Lower lobe of right lung (tissue), 2 donors: Measurements from ENCODE around the gene PLS3. TPM values are rescaled to one million over a fixed set of nuclear protein-coding genes. Genes with fewer than 3 reads are reported as not detected.
"Not testable (repeated sequence)": the region's sequence is repeated elsewhere in the genome, so short reads cannot be mapped to it uniquely, and the experiment has no call there.

ENCODE experiments used
- ATAC-seq, 2 donors: fragments of 200-7000 bp; cut with Tn5 transposase; one replicate each; pipeline ENCODE4 v1.9.1; 2020 to 2022; ENCODE audit warnings: mild to moderate bottlenecking in 2 of 2, moderate library complexity in 2 of 2
- DNase-seq: peaks from one replicate; pipeline ENCODE4 v3.0.0-alpha.2; 2020
- H3K27ac ChIP-seq: fragments of 200-600 bp; one replicate; pipeline ENCODE4 v1.8.0; 2022
- H3K27me3 ChIP-seq: fragments of 200-600 bp; one replicate; pipeline ENCODE4 v1.8.0; 2022; ENCODE audit warnings: low read depth
- H3K36me3 ChIP-seq: fragments of 200-600 bp; one replicate; pipeline ENCODE4 v1.8.0; 2022; ENCODE audit warnings: mild to moderate bottlenecking
- H3K4me1 ChIP-seq: fragments of 200-600 bp; one replicate; pipeline ENCODE4 v1.8.0; 2022
- H3K4me3 ChIP-seq: fragments of 200-600 bp; one replicate; pipeline ENCODE4 v1.8.0; 2022; ENCODE audit warnings: mild to moderate bottlenecking
- H3K9me3 ChIP-seq: fragments of 200-600 bp; one replicate; pipeline ENCODE4 v1.8.0; 2022
- CTCF ChIP-seq: fragments of 200-600 bp; IDR thresholded peaks from one replicate; pipeline ENCODE4 v1.8.0; 2022; ENCODE audit warnings: antibody characterized with exemption, mild to moderate bottlenecking
- intact Hi-C: fragments of 100-400 bp; cut with DNase I; formaldehyde crosslinking; loops from one replicate; pipeline ENCODE4 v1.11.0; 2022
- total RNA-seq: library from RNA; stranded (reverse); fragmentation: NEBNext Ultra II Directional; extraction: Animal tissue kit (Norgen Biotek cat#: 25700); gene quantifications from one replicate; pipeline ENCODE4 v1.2.1, GENCODE V29; 2021
- donor health status: DM: no; HTN: yes; CAD: no; lungs with severe emphysema.

The PLS3 gene
- total RNA-seq, 1 donor from 2014 or later = 138 TPM

GRCh38 chrX:115625572-115626301 is 64.8 kb downstream of the PLS3 start:
- intact Hi-C loops = no loop called here
- no peak for ATAC-seq

GRCh38 chrX:115630204-115630603 is 69.2 kb downstream of the PLS3 start:
- H3K9me3 ChIP-seq = no peaks in the 10 kb centered on the region
- H3K36me3 ChIP-seq = peaks cover 5% of the 10 kb centered on the region
- no peak overlapping the region for H3K27ac ChIP-seq
- no peaks in the 10 kb centered on the region for H3K4me1 ChIP-seq
- H3K4me3 ChIP-seq = no peak overlapping the region
- ATAC-seq = no peak
- H3K27me3 ChIP-seq = no peaks in the 10 kb centered on the region
- DNase-seq = no peak
- no peak for TF ChIP-seq CTCF
- intact Hi-C loops = no loop called here

More at GRCh38 chrX:115625572-115626301, 64.8 kb downstream of the PLS3 start:
- peak overlapping the region; percentile 11 for H3K27ac ChIP-seq
- H3K27me3 ChIP-seq = no peaks in the 10 kb centered on the region
- H3K36me3 ChIP-seq = peaks cover 5% of the 10 kb centered on the region
- no peak for DNase-seq
- TF ChIP-seq CTCF = no peak
- no peaks in the 10 kb centered on the region for H3K9me3 ChIP-seq
- H3K4me1 ChIP-seq = no peaks in the 10 kb centered on the region
- H3K4me3 ChIP-seq = no peak overlapping the region

GRCh38 chrX:115632455-115632854 is 71.5 kb downstream of the PLS3 start:
- intact Hi-C loops = no loop called here
- ATAC-seq = no peak
- H3K4me3 ChIP-seq = no peak overlapping the region
- H3K27me3 ChIP-seq = no peaks in the 10 kb centered on the region
- H3K9me3 ChIP-seq = no peaks in the 10 kb centered on the region
- DNase-seq = no peak
- H3K27ac ChIP-seq = no peak overlapping the region
- peaks cover 17% of the 10 kb centered on the region for H3K36me3 ChIP-seq
- no peak for TF ChIP-seq CTCF
- no peaks in the 10 kb centered on the region for H3K4me1 ChIP-seq

- peaks cover 17% of the 10 kb centered on the region for H3K36me3 ChIP-seq
- H3K27me3 ChIP-seq, intact Hi-C loops, DNase-seq, H3K9me3 ChIP-seq, H3K27ac ChIP-seq, ATAC-seq, H3K4me1 ChIP-seq, H3K4me3 ChIP-seq: not testable (repeated sequence)
Measured at GRCh38 chrX:115633397-115633796, 72.4 kb downstream of the PLS3 start.

GRCh38 chrX:115639334-115639880 is 78.4 kb downstream of the PLS3 start:
- intact Hi-C loops = no loop called here
- no peak overlapping the region for H3K27ac ChIP-seq
- no peak overlapping the region for H3K4me3 ChIP-seq
- DNase-seq = no peak
- H3K9me3 ChIP-seq = no peaks in the 10 kb centered on the region
- no peak for TF ChIP-seq CTCF
- peaks cover 20% of the 10 kb centered on the region for H3K36me3 ChIP-seq
- no peak for ATAC-seq
- peaks cover 9% of the 10 kb centered on the region for H3K4me1 ChIP-seq
- H3K27me3 ChIP-seq = no peaks in the 10 kb centered on the region

- no peak for DNase-seq
- H3K36me3 ChIP-seq = peaks cover 31% of the 10 kb centered on the region
- intact Hi-C loops = no loop called here
- H3K4me3 ChIP-seq = no peak overlapping the region
- H3K4me1 ChIP-seq = peaks cover 9% of the 10 kb centered on the region
- H3K9me3 ChIP-seq = no peaks in the 10 kb centered on the region
- no peak overlapping the region for H3K27ac ChIP-seq
- ATAC-seq = peak in 1 of 2 donors; percentile 47
- no peak for TF ChIP-seq CTCF
- H3K27me3 ChIP-seq = no peaks in the 10 kb centered on the region
Measured at GRCh38 chrX:115642311-115642710, 81.3 kb downstream of the PLS3 start.
